SK-N-MC (cell line): Measurements from ENCODE around the gene BHLHE23.

Experiments
- DNase-seq: peaks from one replicate; pipeline ENCODE4 v3.0.0-alpha.2; 2011; ENCODE audit warnings: low read depth, low spot score
- H3K27ac ChIP-seq: fragments of 200-600 bp; sonication (generic); 2 replicates; pipeline ENCODE4 v1.5.1; 2016; ENCODE audit warnings: mixed run types
- H3K36me3 ChIP-seq: fragments of 200-600 bp; sonication (generic); 2 replicates; pipeline ENCODE4 v1.6.1; 2017; ENCODE audit warnings: antibody characterized with exemption, low read length, mixed read lengths; ENCODE audit not compliant: insufficient read depth
- H3K4me3 ChIP-seq: fragments of 200-600 bp; sonication (generic); 2 replicates; pipeline ENCODE4 v1.5.1; 2016
- H3K9ac ChIP-seq: fragments of 200-600 bp; sonication (generic); 2 replicates; pipeline ENCODE4 v1.8.0; 2017; ENCODE audit warnings: mixed run types, mixed read lengths; ENCODE audit not compliant: insufficient read length
- H3K9me3 ChIP-seq: fragments of 200-600 bp; sonication (generic); 2 replicates; pipeline ENCODE4 v1.6.1; 2017; ENCODE audit warnings: low read depth, mild to moderate bottlenecking, antibody characterized with exemption, low read length, moderate library complexity, mixed read lengths
- EZH2 ChIP-seq: fragments of 200-600 bp; sonication (generic); IDR thresholded peaks from one replicate; pipeline ENCODE4 v1.6.1; 2017; ENCODE audit warnings: antibody characterized with exemption
- FOXP2 ChIP-seq: optimal IDR thresholded peaks from 2 replicates; pipeline ENCODE3; 2011; ENCODE audit warnings: mild to moderate bottlenecking, moderate library complexity; ENCODE audit not compliant: insufficient read depth; ENCODE audit errors: extremely low read length, control extremely low read depth
- POLR2AphosphoS5 ChIP-seq: IDR thresholded peaks from 2 replicates; pipeline ENCODE4 v1.6.1; 2012; ENCODE audit warnings: mild to moderate bottlenecking, low read depth, low read length, borderline replicate concordance

The BHLHE23 gene

GRCh38 chr20:63051186-63051860, 44.6 kb upstream of the BHLHE23 start:
- no peak for DNase-seq
- H3K9ac ChIP-seq, result no peak overlapping the region
- no peak for TF ChIP-seq POLR2AphosphoS5
- TF ChIP-seq FOXP2, result no peak
- no peak for TF ChIP-seq EZH2

GRCh38 chr20:63050406-63050805, 43.6 kb upstream of the BHLHE23 start:
- no peak overlapping the region for H3K27ac ChIP-seq
- no peaks in the 10 kb centered on the region for H3K9me3 ChIP-seq
- TF ChIP-seq EZH2 (no peak), FOXP2 (no peak), POLR2AphosphoS5 (no peak)
- no peak overlapping the region for H3K9ac ChIP-seq
- H3K36me3 ChIP-seq, result no peaks in the 10 kb centered on the region
- H3K4me3 ChIP-seq, result no peak overlapping the region
- DNase-seq, result no peak

More at GRCh38 chr20:63051186-63051860, 44.6 kb upstream of the BHLHE23 start:
- no peaks in the 10 kb centered on the region for H3K9me3 ChIP-seq
- H3K36me3 ChIP-seq, result no peaks in the 10 kb centered on the region
- no peak overlapping the region for H3K4me3 ChIP-seq
- H3K27ac ChIP-seq, result no peak overlapping the region

GRCh38 chr20:63049561-63050221, 42.9 kb upstream of the BHLHE23 start:
- no peaks in the 10 kb centered on the region for H3K36me3 ChIP-seq
- DNase-seq, result no peak
- TF ChIP-seq FOXP2, result no peak
- TF ChIP-seq EZH2, result no peak
- no peak for TF ChIP-seq POLR2AphosphoS5
- H3K9me3 ChIP-seq, result no peaks in the 10 kb centered on the region
- H3K4me3 ChIP-seq, result no peak overlapping the region
- no peak overlapping the region for H3K9ac ChIP-seq
- no peak overlapping the region for H3K27ac ChIP-seq

GRCh38 chr20:63049191-63049518, 42.4 kb upstream of the BHLHE23 start:
- Histone ChIP-seq H3K9ac (no peak overlapping the region), H3K9me3 (no peaks in the 10 kb centered on the region), H3K4me3 (no peak overlapping the region), H3K27ac (no peak overlapping the region), H3K36me3 (no peaks in the 10 kb centered on the region)
- DNase-seq, result no peak
- no peak for TF ChIP-seq FOXP2

GRCh38 chr20:63048516-63049190, 41.9 kb upstream of the BHLHE23 start:
- H3K9ac ChIP-seq, result no peak overlapping the region
- DNase-seq, result no peak
- no peak overlapping the region for H3K4me3 ChIP-seq
- no peaks in the 10 kb centered on the region for H3K36me3 ChIP-seq
- TF ChIP-seq POLR2AphosphoS5 (no peak), FOXP2 (no peak), EZH2 (no peak)
- no peaks in the 10 kb centered on the region for H3K9me3 ChIP-seq
- H3K27ac ChIP-seq, result no peak overlapping the region

GRCh38 chr20:63047946-63048345, 41.2 kb upstream of the BHLHE23 start:
- no peaks in the 10 kb centered on the region for H3K9me3 ChIP-seq
- no peak overlapping the region for H3K9ac ChIP-seq
- no peak for DNase-seq
- H3K27ac ChIP-seq, result no peak overlapping the region
- no peak overlapping the region for H3K4me3 ChIP-seq
- TF ChIP-seq EZH2 (no peak), POLR2AphosphoS5 (no peak), FOXP2 (no peak)
- H3K36me3 ChIP-seq, result no peaks in the 10 kb centered on the region

- H3K9ac ChIP-seq, result no peak overlapping the region
- H3K27ac ChIP-seq, result no peak overlapping the region
- no peak for TF ChIP-seq FOXP2
- no peak for TF ChIP-seq POLR2AphosphoS5
- TF ChIP-seq EZH2, result no peak
- DNase-seq, result no peak
- H3K36me3 ChIP-seq, result no peaks in the 10 kb centered on the region
- no peak overlapping the region for H3K4me3 ChIP-seq
- H3K9me3 ChIP-seq, result no peaks in the 10 kb centered on the region
Measured at GRCh38 chr20:63047267-63047666, 40.5 kb upstream of the BHLHE23 start.

- Histone ChIP-seq H3K9me3 (no peaks in the 10 kb centered on the region), H3K36me3 (no peaks in the 10 kb centered on the region), H3K4me3 (no peak overlapping the region), H3K9ac (no peak overlapping the region), H3K27ac (no peak overlapping the region)
- no peak for TF ChIP-seq POLR2AphosphoS5
- TF ChIP-seq EZH2, result no peak
- TF ChIP-seq FOXP2, result no peak
- no peak for DNase-seq
Measured at GRCh38 chr20:63046841-63047240, 40.1 kb upstream of the BHLHE23 start.

- Histone ChIP-seq H3K4me3 (no peak overlapping the region), H3K9me3 (no peaks in the 10 kb centered on the region), H3K36me3 (no peaks in the 10 kb centered on the region), H3K27ac (no peak overlapping the region), H3K9ac (no peak overlapping the region)
- no peak for DNase-seq
- TF ChIP-seq FOXP2 (no peak), EZH2 (no peak), POLR2AphosphoS5 (no peak)
Measured at GRCh38 chr20:63045991-63046390, 39.2 kb upstream of the BHLHE23 start.

- TF ChIP-seq POLR2AphosphoS5 (no peak), FOXP2 (no peak)
- Histone ChIP-seq H3K9me3 (no peaks in the 10 kb centered on the region), H3K36me3 (no peaks in the 10 kb centered on the region), H3K27ac (no peak overlapping the region), H3K9ac (no peak overlapping the region), H3K4me3 (no peak overlapping the region)
- DNase-seq, result no peak
Measured at GRCh38 chr20:63045401-63045800, 38.6 kb upstream of the BHLHE23 start.
